ENCODE measurements around the gene HEXIM2.

HEXIM2 gene

DNA sequence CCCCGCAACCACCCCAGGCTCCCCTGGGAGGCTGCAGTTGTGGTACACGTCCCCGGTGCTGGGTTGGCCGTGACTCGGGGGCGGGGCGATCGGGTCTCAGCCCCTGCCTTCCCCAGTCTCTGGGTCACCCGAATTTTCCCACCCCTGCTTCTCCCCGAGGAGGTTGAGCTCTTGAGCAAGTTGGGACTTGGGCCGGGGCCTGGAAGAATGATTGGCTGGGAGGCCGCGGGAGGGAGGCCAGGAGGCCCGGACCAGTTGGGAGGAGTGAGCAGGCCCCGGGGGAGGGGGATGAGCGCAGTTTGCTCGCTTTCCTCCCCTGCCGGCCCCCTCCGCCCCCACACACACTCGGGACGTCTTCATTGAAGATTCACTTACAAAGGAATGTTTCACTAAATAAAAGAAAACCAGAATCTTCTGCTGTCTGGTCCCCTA is 17.9 kb upstream of the HEXIM2 start:
- DNase-seq = peak in 39 of 51 donors; percentile 16 to 76 (median 45)

DNA sequence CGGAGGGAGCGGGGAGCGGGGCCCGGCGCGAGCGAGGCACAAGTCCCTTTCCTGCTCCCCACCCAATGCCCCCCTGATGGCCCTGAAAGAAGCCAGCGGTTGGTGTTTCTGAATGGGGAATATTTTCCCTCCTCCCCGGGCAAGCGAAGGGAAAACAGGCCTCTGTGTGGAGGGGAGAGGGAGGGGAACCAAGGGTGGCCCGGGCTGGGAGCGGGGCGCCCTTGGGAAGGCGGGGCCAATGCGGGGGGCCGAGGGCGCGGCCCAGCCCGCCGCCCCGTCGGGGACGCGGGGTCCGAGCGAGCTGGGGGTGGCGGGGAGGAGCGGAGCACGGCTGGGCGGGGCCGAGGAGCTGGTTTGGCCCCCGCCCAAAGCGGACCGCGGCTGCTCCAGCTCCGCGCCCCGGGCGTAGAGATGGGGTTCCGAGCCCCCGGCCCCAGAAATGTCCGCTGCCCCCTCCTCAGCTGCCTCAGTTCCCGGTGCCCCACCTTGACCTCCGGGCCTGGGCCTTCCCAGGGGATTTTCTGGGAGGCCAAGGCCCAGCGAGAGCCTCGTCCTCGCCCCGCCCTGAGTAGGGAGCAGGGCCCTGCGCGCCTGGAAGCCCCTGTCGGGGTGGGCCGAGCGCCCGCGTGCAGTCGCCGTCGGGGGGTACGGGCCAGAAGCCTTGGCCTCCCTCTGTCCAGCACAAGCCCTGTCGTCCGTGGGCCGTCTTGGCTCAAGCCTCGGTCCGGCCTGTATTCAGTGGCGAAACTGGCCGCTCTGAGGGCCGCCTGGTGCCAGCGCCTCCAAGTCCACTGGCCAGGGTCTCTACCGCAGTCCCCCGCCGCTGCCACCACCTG is 17.3 kb upstream of the HEXIM2 start:
- DNase-seq = peak in 17 of 51 donors; percentile 35 to 74 (median 50)

DNA sequence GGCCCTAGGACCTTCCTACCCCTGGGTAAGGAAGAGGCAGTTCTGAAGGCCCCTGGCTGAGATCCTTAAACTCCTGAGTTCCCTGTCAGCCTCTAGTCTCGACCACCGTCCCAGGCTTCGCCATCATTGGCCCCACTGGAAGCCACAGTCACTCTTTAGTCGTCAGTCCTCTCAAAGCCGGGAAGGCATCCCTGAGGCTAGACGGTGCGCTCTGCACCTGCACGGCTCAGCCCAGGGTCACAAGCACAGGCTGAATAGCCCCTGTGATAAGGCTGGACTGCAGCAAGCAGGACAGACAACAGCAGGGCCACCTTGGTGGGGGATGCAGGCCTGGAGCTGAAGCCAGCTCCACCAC is 16.7 kb upstream of the HEXIM2 start:
- DNase-seq = no peak

DNA sequence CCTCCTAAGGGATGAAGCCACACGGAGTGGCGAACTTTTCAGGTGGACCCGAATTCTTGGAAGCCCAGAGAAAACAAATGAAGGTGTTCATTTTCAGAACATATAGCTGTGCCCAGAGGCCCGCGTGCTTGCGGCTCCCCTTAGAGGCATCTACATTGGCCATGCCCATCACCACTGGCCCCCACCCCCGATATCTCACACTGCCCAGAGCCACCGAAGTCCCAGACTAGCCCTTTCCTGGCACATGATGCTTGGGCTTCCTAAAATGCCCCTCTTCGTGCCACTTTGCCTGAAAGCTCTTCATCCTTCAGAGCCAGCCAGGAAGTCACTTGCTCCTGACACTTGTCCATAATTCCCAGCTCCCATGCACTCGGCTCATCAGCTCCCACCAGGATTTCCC is 15.5 kb upstream of the HEXIM2 start:
- no peak for DNase-seq

DNA sequence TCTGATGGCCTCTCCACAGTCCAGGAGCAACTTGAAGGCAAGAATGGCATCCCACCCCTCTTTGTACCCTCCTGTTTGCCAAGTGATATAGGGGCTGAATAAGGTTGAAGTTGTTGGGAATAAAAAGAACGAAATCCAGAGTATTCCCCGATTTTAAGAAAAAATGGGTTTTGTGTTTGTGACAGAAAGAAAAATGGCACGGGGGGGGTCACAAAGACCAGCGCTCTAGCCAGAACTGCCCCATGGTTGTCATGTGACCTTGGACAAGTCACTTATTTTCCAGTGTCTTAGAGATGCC is 15.1 kb upstream of the HEXIM2 start:
- no peak for DNase-seq

DNA sequence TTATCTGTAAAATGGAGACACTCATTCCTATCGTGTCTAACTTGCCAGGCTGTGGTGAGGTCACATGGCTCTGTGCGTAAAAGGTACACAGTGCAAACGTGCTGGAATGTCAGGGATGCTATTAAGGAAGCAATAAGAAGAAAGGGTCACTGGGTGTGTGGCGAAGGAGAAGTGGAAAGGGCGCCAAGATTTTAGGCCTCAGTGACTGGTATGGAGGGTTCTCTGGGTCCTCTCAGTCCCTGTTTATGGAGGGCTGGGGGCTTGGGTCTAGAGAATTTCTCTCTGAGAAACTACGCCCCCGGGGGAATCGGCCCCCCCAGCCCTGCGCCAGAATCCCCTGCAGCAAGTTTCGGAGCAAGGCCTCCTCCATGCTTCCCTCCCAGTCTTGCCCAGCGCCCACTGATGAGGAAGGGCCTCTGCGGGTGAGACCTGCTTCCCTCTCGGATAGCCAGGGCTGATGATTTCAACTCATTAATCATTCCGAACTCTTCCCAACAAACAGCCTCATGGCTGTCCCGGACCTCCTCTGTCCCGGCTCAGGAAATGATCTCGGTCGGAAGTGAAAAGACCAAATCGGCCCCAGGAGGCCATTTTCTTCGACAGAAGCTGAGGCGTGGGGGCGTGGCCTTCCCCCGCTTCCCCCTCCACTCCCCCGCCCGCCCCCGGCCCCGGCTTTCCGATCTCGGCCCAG is 14.6 kb upstream of the HEXIM2 start:
- DNase-seq = peak in 16 of 51 donors; percentile 47 to 90 (median 66)

DNA sequence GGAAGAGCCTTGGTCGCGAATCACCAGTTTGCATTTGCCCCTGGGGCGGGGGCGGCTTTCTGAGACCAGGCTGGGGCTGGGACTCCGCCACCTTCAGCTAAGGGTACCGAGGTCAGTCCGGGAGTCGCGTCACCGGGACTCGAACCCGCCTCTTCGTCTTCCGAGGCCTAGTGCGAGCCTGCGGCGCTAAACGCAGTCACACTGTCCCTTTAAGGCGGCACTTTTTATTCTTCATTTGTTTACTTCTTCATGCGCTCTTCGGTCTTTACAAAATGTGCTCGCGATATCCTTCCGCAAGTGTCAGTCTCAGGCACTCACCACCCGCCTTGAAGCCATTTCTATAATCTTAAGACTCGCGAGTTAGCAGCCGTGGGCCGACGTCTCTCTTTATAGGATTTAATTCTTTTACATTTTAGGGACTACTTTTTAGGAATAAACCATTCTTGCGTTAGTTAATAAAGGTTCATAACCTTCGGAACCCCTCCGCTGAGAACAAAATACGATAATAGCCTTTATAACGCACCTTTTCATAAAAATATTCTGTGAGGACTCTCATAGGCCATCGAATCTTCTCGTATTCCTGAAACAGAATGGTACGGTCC is 14.0 kb upstream of the HEXIM2 start:
- DNase-seq = peak in 48 of 51 donors; percentile 40 to 96 (median 68)

DNA sequence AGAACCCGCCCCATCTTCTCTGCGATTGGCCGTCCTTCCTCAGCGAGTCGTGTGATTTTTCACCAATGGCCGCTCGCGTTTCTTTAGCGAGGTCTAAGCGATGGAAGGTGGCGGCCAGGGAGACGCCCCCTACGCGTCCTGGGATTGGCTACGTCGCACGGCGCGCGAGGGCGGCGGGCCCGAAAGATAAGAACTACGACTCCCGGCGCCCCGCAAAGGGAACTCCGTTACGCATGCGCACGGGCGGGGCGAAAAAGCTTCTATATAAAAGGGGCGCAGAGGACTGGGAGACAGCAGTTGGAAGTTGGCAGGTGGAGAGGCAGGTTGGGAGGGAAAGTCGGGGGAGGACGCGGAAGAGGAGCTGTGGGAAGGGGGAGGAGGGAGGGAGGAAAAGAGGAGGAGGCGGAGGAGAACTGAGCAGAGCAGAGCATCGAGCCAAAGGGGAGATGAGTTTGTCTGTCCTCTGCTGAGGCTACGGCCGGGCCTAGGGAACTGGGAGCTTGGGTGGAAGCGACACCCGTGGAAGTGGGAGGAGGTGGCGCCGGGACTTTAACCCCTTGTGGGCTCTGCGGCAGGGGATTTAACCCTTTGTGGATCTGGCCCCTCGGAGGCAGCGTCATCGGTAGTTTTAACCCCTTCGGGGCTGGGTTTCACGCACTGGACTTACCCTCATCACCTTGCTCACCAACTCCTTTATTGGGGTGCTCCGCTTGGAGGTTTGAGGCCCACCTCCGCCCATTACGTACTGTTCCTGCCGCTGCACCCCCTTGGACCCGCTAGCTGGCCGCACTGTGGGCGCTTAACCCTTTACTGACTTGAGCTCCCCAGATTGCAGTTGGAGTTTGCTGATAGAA is 13.3 kb upstream of the HEXIM2 start, which contains the start of gene HEXIM1:
TSS of gene HEXIM1 (plus strand) at position 293 of the 854 bp plus-strand sequence. CDS start 716 bp downstream, outside the sequence.
- peak; percentile 92 to 100 (median 99) for DNase-seq

DNA sequence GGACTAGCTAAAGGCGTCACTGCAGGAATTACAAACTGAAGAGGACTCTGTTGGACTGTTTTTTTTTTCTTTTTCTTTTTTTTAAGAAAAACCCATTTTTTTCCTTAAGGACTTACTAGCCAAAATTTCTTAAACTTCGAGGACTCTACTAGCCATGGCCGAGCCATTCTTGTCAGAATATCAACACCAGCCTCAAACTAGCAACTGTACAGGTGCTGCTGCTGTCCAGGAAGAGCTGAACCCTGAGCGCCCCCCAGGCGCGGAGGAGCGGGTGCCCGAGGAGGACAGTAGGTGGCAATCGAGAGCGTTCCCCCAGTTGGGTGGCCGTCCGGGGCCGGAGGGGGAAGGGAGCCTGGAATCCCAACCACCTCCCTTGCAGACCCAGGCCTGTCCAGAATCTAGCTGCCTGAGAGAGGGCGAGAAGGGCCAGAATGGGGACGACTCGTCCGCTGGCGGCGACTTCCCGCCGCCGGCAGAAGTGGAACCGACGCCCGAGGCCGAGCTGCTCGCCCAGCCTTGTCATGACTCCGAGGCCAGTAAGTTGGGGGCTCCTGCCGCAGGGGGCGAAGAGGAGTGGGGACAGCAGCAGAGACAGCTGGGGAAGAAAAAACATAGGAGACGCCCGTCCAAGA is 12.5 kb upstream of the HEXIM2 start:
- DNase-seq = peak in 50 of 51 donors; percentile 40 to 86 (median 72)

DNA sequence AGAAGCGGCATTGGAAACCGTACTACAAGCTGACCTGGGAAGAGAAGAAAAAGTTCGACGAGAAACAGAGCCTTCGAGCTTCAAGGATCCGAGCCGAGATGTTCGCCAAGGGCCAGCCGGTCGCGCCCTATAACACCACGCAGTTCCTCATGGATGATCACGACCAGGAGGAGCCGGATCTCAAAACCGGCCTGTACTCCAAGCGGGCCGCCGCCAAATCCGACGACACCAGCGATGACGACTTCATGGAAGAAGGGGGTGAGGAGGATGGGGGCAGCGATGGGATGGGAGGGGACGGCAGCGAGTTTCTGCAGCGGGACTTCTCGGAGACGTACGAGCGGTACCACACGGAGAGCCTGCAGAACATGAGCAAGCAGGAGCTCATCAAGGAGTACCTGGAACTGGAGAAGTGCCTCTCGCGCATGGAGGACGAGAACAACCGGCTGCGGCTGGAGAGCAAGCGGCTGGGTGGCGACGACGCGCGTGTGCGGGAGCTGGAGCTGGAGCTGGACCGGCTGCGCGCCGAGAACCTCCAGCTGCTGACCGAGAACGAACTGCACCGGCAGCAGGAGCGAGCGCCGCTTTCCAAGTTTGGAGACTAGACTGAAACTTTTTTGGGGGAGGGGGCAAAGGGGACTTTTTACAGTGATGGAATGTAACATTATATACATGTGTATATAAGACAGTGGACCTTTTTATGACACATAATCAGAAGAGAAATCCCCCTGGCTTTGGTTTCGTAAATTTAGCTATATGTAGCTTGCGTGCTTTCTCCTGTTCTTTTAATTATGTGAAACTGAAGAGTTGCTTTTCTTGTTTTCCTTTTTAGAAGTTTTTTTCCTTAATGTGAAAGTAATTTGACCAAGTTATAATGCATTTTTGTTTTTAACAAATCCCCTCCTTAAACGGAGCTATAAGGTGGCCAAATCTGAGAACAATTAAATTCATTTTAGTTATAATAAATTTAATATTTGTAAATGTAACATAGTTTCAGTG is 11.7 kb upstream of the HEXIM2 start:
- peak in 42 of 51 donors; percentile 35 to 84 (median 58) for DNase-seq

DNA sequence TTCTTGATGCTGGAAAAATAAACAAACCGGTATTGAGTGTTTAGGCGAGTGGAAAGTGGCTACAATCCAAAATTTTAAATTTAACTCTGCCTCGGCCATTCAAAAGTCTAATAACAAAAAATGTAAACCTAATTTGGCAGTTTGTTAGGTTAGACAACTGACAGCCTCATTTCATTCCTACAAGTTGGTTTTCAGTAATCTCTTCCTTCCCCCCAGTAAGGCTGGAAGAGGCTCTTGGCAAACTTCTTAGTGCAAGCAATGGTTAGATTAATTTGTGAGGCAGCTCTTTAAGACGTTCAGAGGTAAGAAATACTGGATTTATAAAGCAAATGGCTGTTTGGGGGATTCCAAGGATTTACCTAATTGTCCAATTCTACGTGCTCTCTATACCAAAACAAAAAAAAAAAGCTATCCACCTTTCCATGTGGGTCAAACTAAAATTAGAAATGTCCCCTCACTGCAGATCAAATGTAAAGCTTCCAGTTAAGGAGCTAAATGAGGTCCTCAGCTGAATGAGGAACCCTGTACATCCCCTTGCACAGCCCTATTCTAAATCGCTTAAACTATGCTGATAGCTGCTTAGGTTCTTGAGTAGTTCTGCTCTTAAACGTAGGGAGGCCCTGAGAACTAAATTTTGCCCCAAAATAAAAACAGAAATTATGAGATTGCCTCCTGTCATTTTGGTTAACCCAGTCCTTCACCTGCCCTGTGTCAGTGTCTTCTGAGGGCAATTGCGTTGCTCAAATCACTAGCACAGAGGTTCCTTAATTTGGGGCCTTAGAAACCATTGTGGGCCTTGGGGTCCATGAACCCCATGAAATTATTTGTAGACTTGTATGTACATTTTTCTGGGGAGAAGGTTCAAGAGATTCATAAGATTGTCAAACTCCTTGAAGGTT is 10.5 kb upstream of the HEXIM2 start:
- DNase-seq = peak in 1 of 51 donors; percentile 27

DNA sequence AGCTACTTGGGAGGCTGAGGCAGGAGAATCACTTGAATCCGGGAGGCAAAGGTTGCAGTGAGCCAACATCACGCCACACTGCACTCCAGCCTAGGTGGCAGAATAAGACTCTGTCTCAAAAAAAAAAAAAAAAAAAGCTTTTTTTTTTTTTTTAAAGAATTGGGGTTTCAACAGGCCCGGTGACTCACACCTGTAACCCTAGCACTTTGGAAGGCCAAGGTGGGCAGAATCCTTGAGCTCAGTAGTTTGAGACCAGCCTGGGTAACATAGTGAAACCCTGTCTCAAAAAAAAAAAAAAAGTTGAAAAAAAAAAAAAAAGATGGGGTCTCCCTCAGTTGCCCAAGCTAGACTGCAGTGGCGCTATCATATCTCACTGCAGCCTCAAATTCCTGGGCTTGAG is 6.6 kb upstream of the HEXIM2 start:
- no peak for DNase-seq

DNA sequence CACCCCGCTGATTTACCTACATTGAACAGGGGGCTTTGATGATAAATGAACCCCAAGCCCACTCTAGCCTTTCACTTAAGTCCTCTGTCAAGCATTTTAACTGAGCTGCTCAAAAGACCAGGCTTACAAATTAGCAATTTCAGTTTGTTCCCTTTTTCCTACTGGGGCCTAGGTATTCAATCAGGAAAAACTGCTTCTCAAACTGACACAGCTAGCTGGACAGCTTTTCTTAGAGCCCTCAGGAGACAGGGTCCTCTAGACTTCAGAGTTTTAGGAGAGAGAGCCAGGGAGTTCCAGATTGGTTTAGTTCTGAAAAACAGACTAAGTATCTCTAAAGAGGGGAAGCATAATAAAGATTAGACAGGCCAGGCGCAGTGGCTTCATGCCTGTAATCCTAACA is 6.2 kb upstream of the HEXIM2 start:
- no peak for DNase-seq

DNA sequence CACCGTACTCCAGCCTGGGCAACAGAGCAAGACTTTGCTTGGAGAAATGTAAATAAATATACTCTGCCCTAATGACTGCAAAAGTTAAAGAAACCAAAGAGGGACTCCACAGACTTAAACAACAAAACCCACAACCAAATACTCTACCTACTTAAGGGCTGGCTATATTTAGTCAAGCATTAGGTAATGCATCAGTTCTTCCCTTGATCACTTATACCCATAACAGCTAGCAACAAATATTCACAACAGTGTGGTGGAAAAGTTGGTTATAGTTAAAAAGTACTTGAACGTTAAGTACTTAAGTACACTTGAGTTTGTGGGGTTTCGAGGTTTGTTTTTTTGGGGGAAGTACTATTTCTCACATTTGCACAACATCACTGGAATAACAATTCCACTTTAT is 5.4 kb upstream of the HEXIM2 start:
- no peak for DNase-seq

DNA sequence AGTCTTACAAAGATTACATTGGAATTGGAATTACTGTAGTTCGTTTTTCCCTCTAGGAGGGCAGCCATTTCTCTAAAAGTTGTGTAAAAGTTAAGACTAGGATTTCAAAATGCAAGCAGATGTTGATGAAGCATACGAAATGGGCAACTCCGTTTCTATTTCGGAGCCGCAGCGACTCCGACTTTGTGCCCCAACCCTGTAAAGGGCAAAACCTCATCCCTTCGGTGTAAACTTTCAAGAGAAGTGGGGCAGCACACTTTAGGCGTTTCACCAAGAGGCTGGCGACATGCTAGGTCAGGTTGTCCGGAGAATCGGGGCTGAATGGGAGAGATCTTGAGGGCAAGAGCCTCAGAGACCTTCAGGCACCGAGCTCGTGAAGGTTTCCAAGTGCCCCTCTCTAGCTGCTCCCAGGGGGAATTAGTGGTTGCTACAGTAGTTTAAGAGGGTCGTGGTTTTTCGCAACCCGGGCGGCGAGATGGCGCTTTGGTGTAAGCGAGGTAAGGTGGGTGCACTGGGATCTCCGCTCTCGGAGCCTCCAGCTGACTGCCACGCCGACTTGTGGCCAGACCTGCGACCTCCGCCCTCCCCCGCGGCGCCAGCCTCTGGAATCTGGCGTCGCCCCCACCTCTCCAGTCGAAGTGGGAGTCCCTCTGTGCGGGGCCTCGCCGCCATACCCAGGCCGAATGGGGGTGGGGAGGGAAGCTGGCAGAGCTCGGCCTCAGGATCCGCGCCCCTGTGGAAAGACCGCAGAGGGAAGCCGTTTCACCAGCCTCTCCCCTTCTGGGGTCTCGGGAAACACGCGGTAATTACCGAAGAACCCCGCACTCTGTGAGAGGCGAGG is 1.0 kb upstream of the HEXIM2 start:
- peak in 47 of 51 donors; percentile 35 to 90 (median 65) for DNase-seq

DNA sequence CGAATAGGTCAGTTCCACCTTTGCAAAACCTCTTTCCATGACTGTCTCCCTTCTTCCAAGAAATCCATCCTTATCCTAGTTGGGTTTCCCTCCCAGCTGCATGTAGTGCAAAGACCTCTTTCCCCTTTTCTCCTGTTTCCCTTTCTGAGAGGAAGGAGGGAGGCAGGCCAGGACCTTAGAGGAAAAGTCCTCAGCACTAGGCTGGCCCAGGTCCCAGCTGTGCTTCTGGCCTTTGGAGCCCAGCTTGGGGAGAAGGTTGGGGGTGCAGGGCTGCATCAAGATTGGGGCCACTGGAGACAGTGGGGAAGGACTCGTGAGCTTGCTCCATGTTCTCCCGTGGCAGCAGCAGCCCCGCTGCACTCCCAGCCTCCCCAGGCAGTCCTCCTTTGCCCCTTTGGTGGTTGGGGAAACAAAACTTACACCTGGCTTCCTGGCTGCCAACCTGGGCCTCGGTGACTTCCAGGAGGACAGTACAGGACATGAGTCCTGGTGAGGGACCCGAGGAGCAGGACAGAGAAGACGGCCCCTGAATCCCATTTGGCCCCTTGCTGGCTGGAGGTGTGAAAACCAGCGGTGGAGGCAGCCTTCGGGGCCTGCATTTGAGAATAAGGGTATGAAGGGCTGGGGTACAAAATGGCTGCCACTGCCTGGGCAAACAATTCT is 481 bp downstream of the HEXIM2 start:
- peak in 7 of 51 donors; percentile 16 to 50 (median 40) for DNase-seq

DNA sequence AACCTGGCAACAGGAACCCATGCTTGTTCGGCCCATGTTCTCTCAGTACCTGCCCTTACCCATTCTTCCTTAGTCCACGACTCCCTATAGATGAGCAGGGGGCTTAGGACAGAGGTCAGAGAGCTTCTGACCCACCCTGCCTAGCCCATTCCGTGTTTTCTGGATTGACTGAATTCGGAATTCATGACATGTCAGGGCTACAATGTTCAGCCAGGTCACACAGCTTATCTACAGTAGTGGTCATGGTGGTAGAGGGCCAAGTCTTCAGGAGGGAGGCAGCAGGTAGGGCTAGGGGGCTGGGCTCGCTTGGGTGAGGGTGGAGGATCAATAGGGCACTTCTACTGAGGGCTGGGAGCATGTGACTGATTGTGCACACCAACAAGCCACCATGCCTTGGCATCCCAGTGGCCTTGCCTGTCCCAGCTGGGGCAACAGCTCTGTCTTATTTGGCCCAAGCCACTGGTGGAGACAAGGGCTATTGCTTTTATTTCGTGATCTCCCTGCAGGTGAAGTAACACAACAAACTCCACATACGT is 3.1 kb downstream of the HEXIM2 start:
- no peak for DNase-seq
